Cardiac fibroblast (primary cell): ENCODE results near the gene RNF141.

Source experiments
- DNase-seq, 2 donors: peaks; one replicate each; pipeline versions ENCODE4 v3.0.0 to v3.0.0-alpha.2; 2010; ENCODE audit warnings: low read depth in 2 of 2
- H3K4me3 ChIP-seq, 2 donors: replicated peaks in 1 of 2; 1 replicate in 1 of 2; 2 replicates in 1 of 2; pipeline ENCODE4 v1.5.1; 2011; ENCODE audit warnings: low read depth in 2 of 2, low read length in 2 of 2, mild to moderate bottlenecking in 2 of 2, moderate library complexity in 1 of 2
- CTCF ChIP-seq: IDR thresholded peaks from one replicate; pipeline ENCODE4 v1.5.1; 2011; ENCODE audit warnings: low read depth, mild to moderate bottlenecking, low read length, inconsistent platforms

Gene RNF141

GRCh38 chr11:10484461-10485180 is 56.4 kb downstream of the RNF141 start:
- no peak overlapping the region for H3K4me3 ChIP-seq
- DNase-seq, result no peak
- TF ChIP-seq CTCF, result no peak

- DNase-seq, result no peak
- no peak for TF ChIP-seq CTCF
- no peak overlapping the region for H3K4me3 ChIP-seq
Measured at GRCh38 chr11:10483584-10483983, 57.4 kb downstream of the RNF141 start.

GRCh38 chr11:10483174-10483573 is 57.8 kb downstream of the RNF141 start:
- no peak for TF ChIP-seq CTCF
- no peak overlapping the region for H3K4me3 ChIP-seq
- no peak for DNase-seq

- DNase-seq, result no peak
- no peak overlapping the region for H3K4me3 ChIP-seq
- TF ChIP-seq CTCF, result no peak
Measured at GRCh38 chr11:10481560-10482349, 59.2 kb downstream of the RNF141 start.

GRCh38 chr11:10480760-10481159 is 60.2 kb downstream of the RNF141 start:
- H3K4me3 ChIP-seq, result no peak overlapping the region
- no peak for TF ChIP-seq CTCF
- no peak for DNase-seq

- no peak for DNase-seq
- no peak overlapping the region for H3K4me3 ChIP-seq
- no peak for TF ChIP-seq CTCF
Measured at GRCh38 chr11:10480026-10480425, 61.0 kb downstream of the RNF141 start.
